Head of caudate nucleus (tissue), 42 donors: Measurements from ENCODE around the gene GZF1.

Experiments
- DNase-seq, 42 donors: peaks; one replicate each; pipeline versions ENCODE4 v3.0.0 to v3.0.0-alpha.2; 2020 to 2021; ENCODE audit warnings: mixed read lengths in 7 of 42
- intact Hi-C: fragments of 100-400 bp; cut with DNase I; formaldehyde crosslinking; loops from one replicate; pipeline ENCODE4 v1.15.0; 2022

GZF1 gene

GRCh38 chr20:23419657-23419994 is 57.6 kb downstream of the GZF1 start:
- DNase-seq, result no peak
- intact Hi-C loops, result no loop called here

DNA sequence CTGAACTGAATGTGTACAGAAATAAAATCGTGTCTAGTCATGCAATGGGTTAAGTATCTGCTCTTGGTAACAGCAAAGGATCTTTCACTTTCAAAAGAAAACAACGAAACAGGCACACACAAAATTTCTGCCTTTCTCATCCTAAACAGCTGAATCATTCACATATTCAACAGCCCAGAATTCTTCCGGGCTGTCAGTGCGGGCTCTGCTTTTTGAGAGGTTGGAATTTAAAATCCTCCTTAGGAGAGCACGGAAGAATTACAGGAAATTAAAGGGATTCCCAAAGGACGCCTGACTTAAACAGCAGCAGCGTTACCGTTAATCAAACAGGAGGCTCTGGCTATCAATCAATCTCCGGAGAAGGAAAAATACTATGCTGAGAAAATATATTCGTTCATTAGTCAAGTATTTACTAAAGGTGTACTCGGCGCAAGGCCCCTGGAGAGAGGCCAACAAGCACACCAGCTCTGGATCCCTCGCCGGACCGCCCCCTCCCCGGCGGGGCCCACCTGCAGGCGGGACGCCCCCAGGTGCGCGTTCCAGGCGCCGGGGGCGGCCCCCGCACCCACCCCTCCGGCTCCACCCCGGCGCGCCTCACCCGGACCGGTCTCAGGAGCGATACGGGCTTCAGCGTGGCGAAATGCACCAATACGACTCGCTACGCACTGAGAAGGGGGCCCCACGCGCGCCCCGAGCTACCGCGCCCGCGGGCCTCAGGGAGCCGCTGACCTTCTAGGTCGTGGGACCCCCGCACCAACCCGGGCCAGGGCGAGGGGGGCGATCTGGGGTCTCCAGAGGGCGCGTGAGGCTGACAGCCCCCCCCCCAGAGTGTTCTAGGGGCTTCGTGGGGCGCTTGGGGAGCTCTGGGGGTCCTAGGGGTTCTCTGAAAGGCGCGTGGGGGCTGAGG is 58.3 kb downstream of the GZF1 start:
- intact Hi-C loops, result loop anchor here (5.0 kb wide), 1 partner anchor 58 kb away; the partner anchor contains the start of gene GZF1
- DNase-seq, result peak in 35 of 42 donors; percentile 18 to 73 (median 38)

GRCh38 chr20:23420943-23421931 is 59.3 kb downstream of the GZF1 start, which contains the start of gene NAPB:
Gene NAPB (minus strand): TSS chr20:23421488. CDS start chr20:23421402, 86 bp downstream.
- intact Hi-C loops, result loop anchor here (5.0 kb wide), 1 partner anchor 59 kb away; the partner anchor contains the start of gene GZF1
- peak; percentile 91 to 99 (median 97) for DNase-seq
